ENCODE results near the gene AFG1L. TPM values are rescaled to one million over a fixed set of nuclear protein-coding genes. Genes with fewer than 3 reads are reported as not detected.

The AFG1L gene
- 5.0 and 16.1 TPM in 2 replicates for polyA plus RNA-seq

DNA sequence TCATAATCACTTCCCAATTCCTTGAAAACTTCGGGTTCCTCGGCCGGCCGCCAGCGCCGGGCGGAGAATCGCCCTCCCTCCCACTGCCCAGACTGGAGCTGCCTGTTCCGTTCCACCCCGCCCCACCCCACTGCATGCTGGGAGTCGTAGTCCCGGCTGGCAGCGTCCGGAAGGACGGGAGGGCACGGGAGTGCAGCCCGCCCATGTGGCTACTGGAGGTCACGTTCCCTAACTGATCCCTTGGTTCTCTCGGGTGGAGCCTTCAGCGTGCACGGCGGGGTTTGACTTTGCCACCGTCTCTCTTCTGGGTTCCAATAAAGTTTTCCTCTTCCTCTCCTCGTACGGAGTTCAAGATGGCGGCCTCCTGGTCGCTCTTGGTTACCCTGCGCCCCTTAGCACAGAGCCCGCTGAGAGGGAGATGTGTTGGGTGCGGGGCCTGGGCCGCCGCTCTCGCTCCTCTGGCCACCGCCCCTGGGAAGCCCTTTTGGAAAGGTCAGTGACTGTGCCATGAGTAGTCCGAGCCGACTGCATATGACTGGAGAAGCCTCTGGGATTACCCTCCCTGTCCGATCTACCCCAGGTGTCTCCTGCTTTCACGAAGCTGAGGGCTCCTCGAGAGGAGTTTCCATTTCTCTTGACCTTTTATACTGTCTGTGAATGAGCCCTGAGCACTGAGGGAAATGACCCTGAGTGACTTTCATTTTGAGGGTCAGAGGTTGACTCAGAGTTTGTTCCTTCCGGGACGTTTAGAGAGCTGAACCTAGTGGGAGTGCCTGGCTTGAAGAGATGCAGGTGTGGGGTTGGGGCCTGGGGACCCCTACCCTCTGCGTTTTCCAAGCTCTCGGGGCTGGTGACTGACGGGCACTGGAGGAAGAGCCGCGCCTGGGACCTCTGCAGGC lies at the start of gene AFG1L:
Gene AFG1L (plus strand): TSS at position 328 of the 899 bp plus-strand sequence. CDS start 26 bp downstream, at position 354.

DNA sequence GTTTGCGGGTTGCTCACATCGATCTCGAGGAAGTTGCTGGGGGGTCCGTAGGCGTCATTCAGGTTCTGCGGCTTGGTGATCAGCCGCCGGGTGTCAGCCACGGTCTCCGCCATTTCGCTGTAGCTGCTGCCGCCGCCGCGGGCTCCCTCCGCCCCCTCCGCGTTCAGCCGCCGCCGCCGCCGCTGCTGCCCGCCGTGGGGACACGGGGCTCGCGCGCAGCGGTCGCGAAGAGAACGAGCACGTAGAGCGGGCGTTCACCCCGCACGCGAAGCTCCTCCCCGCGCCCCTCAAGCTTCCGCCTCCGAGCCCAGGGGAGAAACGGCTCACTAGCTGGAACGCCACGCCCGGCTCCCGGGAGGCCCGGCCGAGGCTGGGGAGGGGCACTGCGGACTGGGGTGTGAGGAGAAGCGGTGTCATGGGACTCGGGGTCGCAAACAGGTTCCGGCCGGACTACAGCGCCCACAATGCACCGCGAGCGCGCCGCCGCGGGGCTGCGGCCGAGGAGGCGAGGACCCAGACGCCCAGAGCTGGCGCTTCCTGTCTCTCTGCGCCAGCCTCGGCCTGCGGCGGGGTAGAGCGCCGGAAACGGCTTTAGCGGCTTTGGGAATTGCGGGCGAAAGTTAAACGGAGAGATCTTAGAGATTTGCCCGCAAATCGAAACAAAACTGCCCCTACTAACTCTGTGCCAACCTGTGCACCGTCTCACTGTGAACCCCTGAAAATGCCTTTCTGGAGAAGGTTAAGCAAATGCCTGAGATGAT lies 33.9 kb upstream of the AFG1L start, which contains the start of gene SNX3:
Gene SNX3 (minus strand): TSS at position 232 of the 761 bp plus-strand sequence. CDS start 119 bp downstream, at position 113.

DNA sequence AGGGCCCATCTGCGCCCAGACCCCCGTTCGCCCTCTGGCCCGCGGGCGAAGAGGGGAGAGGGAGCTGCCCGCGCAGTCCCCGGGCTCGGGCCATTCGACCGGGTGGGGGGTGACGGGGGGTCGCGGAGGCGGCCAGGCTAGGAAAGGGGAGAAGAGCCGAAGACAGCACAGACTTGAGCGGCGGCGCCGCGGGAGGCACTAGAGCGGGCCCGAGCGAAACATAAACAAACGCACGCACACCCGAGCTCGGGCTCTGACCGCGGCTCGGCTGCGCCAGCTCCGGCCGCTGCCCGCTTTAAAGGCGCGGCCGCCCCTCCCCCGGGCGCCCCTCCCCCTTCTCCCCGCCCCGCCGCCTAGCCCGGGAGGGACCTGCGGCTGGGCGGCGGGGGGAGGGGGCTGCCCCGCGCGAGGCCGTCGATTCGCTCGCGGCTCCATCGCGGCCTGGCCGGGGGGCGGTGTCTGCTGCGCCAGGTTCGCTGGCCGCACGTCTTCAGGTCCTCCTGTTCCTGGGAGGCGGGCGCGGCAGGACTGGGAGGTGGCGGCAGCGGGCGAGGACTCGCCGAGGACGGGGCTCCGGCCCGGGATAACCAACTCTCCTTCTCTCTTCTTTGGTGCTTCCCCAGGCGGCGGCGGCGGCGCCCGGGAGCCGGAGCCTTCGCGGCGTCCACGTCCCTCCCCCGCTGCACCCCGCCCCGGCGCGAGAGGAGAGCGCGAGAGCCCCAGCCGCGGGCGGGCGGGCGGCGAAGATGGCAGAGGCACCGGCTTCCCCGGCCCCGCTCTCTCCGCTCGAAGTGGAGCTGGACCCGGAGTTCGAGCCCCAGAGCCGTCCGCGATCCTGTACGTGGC lies 265.8 kb downstream of the AFG1L start, which contains the start of gene FOXO3:
Gene FOXO3 (plus strand): TSS at position 455 of the 846 bp plus-strand sequence. CDS start 292 bp downstream, at position 747.

Other genes with a start within 250 kb of the AFG1L start
- gene OSTM1, start 220.3 kb upstream of the AFG1L start, polyA plus RNA-seq: 82.2 and 103 TPM in 2 replicates
- not detected in 2 replicates for gene NR2E1, start 129.0 kb upstream of the AFG1L start, polyA plus RNA-seq
- gene SNX3, start 34.0 kb upstream of the AFG1L start, polyA plus RNA-seq: 409 and 427 TPM in 2 replicates

Data from Purkinje cell (primary cell).